GM10266 (cell line): Measurements from ENCODE around the gene CHPF2.

Source experiments
- DNase-seq: peaks from one replicate; pipeline ENCODE4 v3.0.0; 2012; ENCODE audit errors: extremely low spot score
- CTCF ChIP-seq: IDR thresholded peaks from 2 replicates; pipeline ENCODE4 v1.5.1; 2012; ENCODE audit warnings: mild to moderate bottlenecking, low read depth; ENCODE audit not compliant: control insufficient read depth, insufficient read depth; ENCODE audit errors: missing control alignments

Gene CHPF2

GRCh38 chr7:151206914-151207313 is 25.4 kb upstream of the CHPF2 start:
- no peak for DNase-seq
- TF ChIP-seq CTCF, result no peak

GRCh38 chr7:151207315-151207714 is 25.0 kb upstream of the CHPF2 start:
- no peak for DNase-seq
- TF ChIP-seq CTCF, result no peak

- DNase-seq, result no peak
- TF ChIP-seq CTCF, result no peak
Measured at GRCh38 chr7:151207804-151208203, 24.5 kb upstream of the CHPF2 start.

- no peak for TF ChIP-seq CTCF
- no peak for DNase-seq
Measured at GRCh38 chr7:151208253-151208862, 23.9 kb upstream of the CHPF2 start.

GRCh38 chr7:151209588-151209987 is 22.7 kb upstream of the CHPF2 start:
- TF ChIP-seq CTCF, result no peak
- DNase-seq, result no peak

GRCh38 chr7:151210087-151210854 is 22.0 kb upstream of the CHPF2 start, which contains the start of gene H2BK1:
H2BK1 (minus strand) TSS chr7:151210488; CDS start chr7:151210318, 170 bp downstream.
- TF ChIP-seq CTCF, result no peak
- no peak for DNase-seq

GRCh38 chr7:151211155-151211772 is 21.0 kb upstream of the CHPF2 start:
- DNase-seq, result no peak
- TF ChIP-seq CTCF, result no peak
